IPS-18c (cell line): Measurements from ENCODE around the gene PPP4R1.
A peak's percentile ranks its signal among the peaks of the same experiment; 100 is the strongest.

Experiments
- H3K4me3 ChIP-seq: 2 replicates; pipeline ENCODE4 v1.7.0; 2013; ENCODE audit warnings: low read depth, mild to moderate bottlenecking, low read length, moderate library complexity; ENCODE audit not compliant: insufficient read depth
- H3K9me3 ChIP-seq: one replicate; pipeline ENCODE4 v1.6.1; 2013; ENCODE audit warnings: mild to moderate bottlenecking, low read length, moderate library complexity; ENCODE audit not compliant: control insufficient read depth, insufficient read depth

PPP4R1 gene

GRCh38 chr18:9637036-9637767, 22.8 kb upstream of the PPP4R1 start:
- Histone ChIP-seq H3K4me3 (no peak overlapping the region), H3K9me3 (no peaks in the 10 kb centered on the region)

- Histone ChIP-seq H3K4me3 (no peak overlapping the region), H3K9me3 (no peaks in the 10 kb centered on the region)
Observed at GRCh38 chr18:9634856-9635255, 20.5 kb upstream of the PPP4R1 start.

GRCh38 chr18:9631814-9632496, 17.6 kb upstream of the PPP4R1 start:
- H3K9me3 ChIP-seq, result no peaks in the 10 kb centered on the region
- H3K4me3 ChIP-seq, result no peak overlapping the region

- H3K4me3 ChIP-seq, result no peak overlapping the region
- H3K9me3 ChIP-seq, result no peaks in the 10 kb centered on the region
Observed at GRCh38 chr18:9630444-9630843, 16.1 kb upstream of the PPP4R1 start.

- Histone ChIP-seq H3K9me3 (no peaks in the 10 kb centered on the region), H3K4me3 (no peak overlapping the region)
Observed at GRCh38 chr18:9629709-9630108, 15.3 kb upstream of the PPP4R1 start.

GRCh38 chr18:9628984-9629383, 14.6 kb upstream of the PPP4R1 start:
- Histone ChIP-seq H3K9me3 (no peaks in the 10 kb centered on the region), H3K4me3 (no peak overlapping the region)

GRCh38 chr18:9627642-9628041, 13.3 kb upstream of the PPP4R1 start:
- Histone ChIP-seq H3K9me3 (no peaks in the 10 kb centered on the region), H3K4me3 (no peak overlapping the region)

- H3K9me3 ChIP-seq, result no peaks in the 10 kb centered on the region
- H3K4me3 ChIP-seq, result no peak overlapping the region
Observed at GRCh38 chr18:9619990-9620389, 5.6 kb upstream of the PPP4R1 start.

GRCh38 chr18:9619545-9619944, 5.2 kb upstream of the PPP4R1 start:
- H3K9me3 ChIP-seq, result no peaks in the 10 kb centered on the region
- H3K4me3 ChIP-seq, result no peak overlapping the region

- H3K9me3 ChIP-seq, result no peaks in the 10 kb centered on the region
Observed at GRCh38 chr18:9619056-9619455, 4.7 kb upstream of the PPP4R1 start.

GRCh38 chr18:9617006-9617542, 2.7 kb upstream of the PPP4R1 start:
- H3K9me3 ChIP-seq, result no peaks in the 10 kb centered on the region
- H3K4me3 ChIP-seq, result no peak overlapping the region

More at GRCh38 chr18:9619056-9619455, 4.7 kb upstream of the PPP4R1 start:
- H3K4me3 ChIP-seq, result no peak overlapping the region; the same call in 1 of the 2 replicates

- Histone ChIP-seq H3K9me3 (no peaks in the 10 kb centered on the region), H3K4me3 (no peak overlapping the region)
Observed at GRCh38 chr18:9616049-9616448, 1.7 kb upstream of the PPP4R1 start.

- no peaks in the 10 kb centered on the region for H3K9me3 ChIP-seq
- H3K4me3 ChIP-seq, result peak overlapping the region; percentile 70
Observed at GRCh38 chr18:9615280-9615797, 980 bp upstream of the PPP4R1 start.

- Histone ChIP-seq H3K4me3 (peak overlapping the region; percentile 84), H3K9me3 (no peaks in the 10 kb centered on the region)
Observed at GRCh38 chr18:9613550-9614400, 584 bp downstream of the PPP4R1 start.

GRCh38 chr18:9612977-9613376, 1.4 kb downstream of the PPP4R1 start:
- no peaks in the 10 kb centered on the region for H3K9me3 ChIP-seq
- peak overlapping the region; percentile 84; the same call in 1 of the 2 replicates for H3K4me3 ChIP-seq

- no peaks in the 10 kb centered on the region for H3K9me3 ChIP-seq
- H3K4me3 ChIP-seq, result no peak overlapping the region
Observed at GRCh38 chr18:9612215-9612830, 2.0 kb downstream of the PPP4R1 start.

GRCh38 chr18:9609190-9609589, 5.2 kb downstream of the PPP4R1 start:
- Histone ChIP-seq H3K4me3 (no peak overlapping the region), H3K9me3 (peaks cover 2% of the 10 kb centered on the region)
